Keratinocyte (primary cell): Measurements from ENCODE around the gene MCUB.

Experiments
- CTCF ChIP-seq, 3 experiments: IDR thresholded peaks in 1 of 3; conservative IDR thresholded peaks in 1 of 3; optimal IDR thresholded peaks in 1 of 3; 2 replicates in 2 of 3; 3 replicates in 1 of 3; pipeline versions ENCODE3 to v1.5.1; 2011; ENCODE audit warnings: low read length in 3 of 3, mild to moderate bottlenecking in 3 of 3, moderate library complexity in 2 of 3, control low read depth in 1 of 3, inconsistent platforms in 1 of 3; ENCODE audit not compliant: insufficient read depth in 2 of 3; ENCODE audit errors: extremely low read depth in 1 of 3
- EZH2 ChIP-seq: IDR thresholded peaks from one replicate; pipeline ENCODE4 v1.6.1; 2012; ENCODE audit warnings: inconsistent platforms, mild to moderate bottlenecking, low read length, moderate library complexity

GRCh38 chr4:109701566-109702410 lies 141.7 kb downstream of the MCUB start:
- TF ChIP-seq EZH2 (no peak), CTCF (optimal IDR thresholded peaks at IDR 0.05 in 1 of 3, IDR thresholded peaks at IDR 0.05 in 1 of 3, conservative IDR thresholded peaks at IDR 0.05 in 1 of 3; ENCODE audit: extremely low read depth in 1 of 3, insufficient read depth in 2 of 3, low read length in 3 of 3) (no peak)
